K562 (cell line): ENCODE results near the gene LRP1-AS.

Experiments used
- KDM1A ChIP-seq, 2 experiments: fragments of 450-650 bp; IDR thresholded peaks; 2 replicates each; pipeline ENCODE4 v1.6.1; 2016; ENCODE audit warnings: mild to moderate bottlenecking in 2 of 2
- NFE2L1 ChIP-seq: fragments of 450-650 bp; IDR thresholded peaks from 2 replicates; pipeline ENCODE4 v1.6.1; 2016; ENCODE audit warnings: missing genetic modification characterization, low read depth, mild to moderate bottlenecking, missing compliant biosample characterization, moderate library complexity, borderline replicate concordance
- NFIC ChIP-seq: fragments of 450-650 bp; IDR thresholded peaks from 2 replicates; pipeline ENCODE4 v1.6.1; 2017; ENCODE audit warnings: mild to moderate bottlenecking, inconsistent platforms
- POLR2A ChIP-seq: fragments of 450-650 bp; conservative IDR thresholded peaks from 2 replicates; pipeline ENCODE4 v1.6.1; 2016
- TAL1 ChIP-seq: fragments of 450-650 bp; IDR thresholded peaks from 2 replicates; pipeline ENCODE4 v1.6.1; 2016; ENCODE audit warnings: mild to moderate bottlenecking
- TRIM25 ChIP-seq: fragments of 450-650 bp; IDR thresholded peaks from 2 replicates; pipeline ENCODE4 v1.7.0; 2016; ENCODE audit warnings: borderline replicate concordance
- TSC22D4 ChIP-seq: fragments of 450-650 bp; IDR thresholded peaks from 2 replicates; pipeline ENCODE4 v1.6.1; 2016; ENCODE audit warnings: missing genetic modification characterization, missing biosample characterization, control low read depth
- ZFP36 ChIP-seq: fragments of 150-350 bp; IDR thresholded peaks from 2 replicates; pipeline ENCODE4 v1.6.1; 2018; ENCODE audit warnings: low read length, low read depth; ENCODE audit not compliant: partially characterized antibody
- ZFP91 ChIP-seq: sonication (generic); formaldehyde crosslinking; IDR thresholded peaks from 2 replicates; pipeline ENCODE4 v1.8.0; 2022; ENCODE audit warnings: mild to moderate bottlenecking, missing genetic modification reagents
- ZNF274 ChIP-seq: IDR thresholded peaks from 2 replicates; pipeline ENCODE4 v1.6.1; 2011; ENCODE audit warnings: low read depth, mild to moderate bottlenecking, low read length, moderate library complexity, borderline replicate concordance
- ZNF785 ChIP-seq: fragments of 250-450 bp; sonication (Bioruptor Pico); IDR thresholded peaks from 2 replicates; pipeline ENCODE4 v1.4.0; 2020; ENCODE audit warnings: mild to moderate bottlenecking
- TF ChIP-seq, protein P1 (sequence below), 2 experiments: fragments of 450-650 bp in 1 of 2; sonication (generic) in 1 of 2; formaldehyde crosslinking in 1 of 2; IDR thresholded peaks in 1 of 2; conservative IDR thresholded peaks in 1 of 2; 2 replicates each; pipeline versions ENCODE4 v1.6.1 to v1.8.1; 2016 to 2023; ENCODE audit warnings: mild to moderate bottlenecking in 2 of 2, moderate library complexity in 2 of 2, inconsistent platforms in 1 of 2, missing genetic modification reagents in 1 of 2
- TF ChIP-seq, protein P2 (sequence below): conservative IDR thresholded peaks from 2 replicates; pipeline ENCODE4 v1.6.1; 2011; ENCODE audit warnings: low read depth, mild to moderate bottlenecking, low read length; ENCODE audit not compliant: control insufficient read depth
- TF ChIP-seq, protein P3 (sequence below), 3 experiments: IDR thresholded peaks in 2 of 3; conservative IDR thresholded peaks in 1 of 3; 2 replicates each; pipeline ENCODE4 v1.5.1; 2011 to 2012; ENCODE audit warnings: low read length in 3 of 3, mild to moderate bottlenecking in 3 of 3, control low read depth in 2 of 3, improper control_type of control experiment in 1 of 3, inconsistent platforms in 1 of 3, low read depth in 1 of 3, mixed read lengths in 1 of 3, moderate library complexity in 1 of 3; ENCODE audit not compliant: insufficient read depth in 2 of 3

GRCh38 chr12:57095440-57095839, 52.0 kb downstream of the LRP1-AS start:
- no peak for TF ChIP-seq ZNF274
- TF ChIP-seq, protein P1, sequence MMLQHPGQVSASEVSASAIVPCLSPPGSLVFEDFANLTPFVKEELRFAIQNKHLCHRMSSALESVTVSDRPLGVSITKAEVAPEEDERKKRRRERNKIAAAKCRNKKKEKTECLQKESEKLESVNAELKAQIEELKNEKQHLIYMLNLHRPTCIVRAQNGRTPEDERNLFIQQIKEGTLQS (IDR thresholded peaks at IDR 0.05), result no peak
- TF ChIP-seq, protein P1 (CRISPR knock-in tag; conservative IDR thresholded peaks at IDR 0.05), result no peak
- TF ChIP-seq ZNF785, result no peak
- no peak for TF ChIP-seq ZFP91 (CRISPR knock-in tag)
- TF ChIP-seq TRIM25, result no peak
- TF ChIP-seq POLR2A, result no peak
- TF ChIP-seq NFE2L1, result no peak
- TF ChIP-seq KDM1A (IDR thresholded peaks at IDR 0.05), result no peak
- TF ChIP-seq NFIC, result no peak
- TF ChIP-seq, protein P2, sequence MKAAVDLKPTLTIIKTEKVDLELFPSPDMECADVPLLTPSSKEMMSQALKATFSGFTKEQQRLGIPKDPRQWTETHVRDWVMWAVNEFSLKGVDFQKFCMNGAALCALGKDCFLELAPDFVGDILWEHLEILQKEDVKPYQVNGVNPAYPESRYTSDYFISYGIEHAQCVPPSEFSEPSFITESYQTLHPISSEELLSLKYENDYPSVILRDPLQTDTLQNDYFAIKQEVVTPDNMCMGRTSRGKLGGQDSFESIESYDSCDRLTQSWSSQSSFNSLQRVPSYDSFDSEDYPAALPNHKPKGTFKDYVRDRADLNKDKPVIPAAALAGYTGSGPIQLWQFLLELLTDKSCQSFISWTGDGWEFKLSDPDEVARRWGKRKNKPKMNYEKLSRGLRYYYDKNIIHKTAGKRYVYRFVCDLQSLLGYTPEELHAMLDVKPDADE, result no peak
- TF ChIP-seq ZFP36, result no peak
- TF ChIP-seq, protein P3, sequence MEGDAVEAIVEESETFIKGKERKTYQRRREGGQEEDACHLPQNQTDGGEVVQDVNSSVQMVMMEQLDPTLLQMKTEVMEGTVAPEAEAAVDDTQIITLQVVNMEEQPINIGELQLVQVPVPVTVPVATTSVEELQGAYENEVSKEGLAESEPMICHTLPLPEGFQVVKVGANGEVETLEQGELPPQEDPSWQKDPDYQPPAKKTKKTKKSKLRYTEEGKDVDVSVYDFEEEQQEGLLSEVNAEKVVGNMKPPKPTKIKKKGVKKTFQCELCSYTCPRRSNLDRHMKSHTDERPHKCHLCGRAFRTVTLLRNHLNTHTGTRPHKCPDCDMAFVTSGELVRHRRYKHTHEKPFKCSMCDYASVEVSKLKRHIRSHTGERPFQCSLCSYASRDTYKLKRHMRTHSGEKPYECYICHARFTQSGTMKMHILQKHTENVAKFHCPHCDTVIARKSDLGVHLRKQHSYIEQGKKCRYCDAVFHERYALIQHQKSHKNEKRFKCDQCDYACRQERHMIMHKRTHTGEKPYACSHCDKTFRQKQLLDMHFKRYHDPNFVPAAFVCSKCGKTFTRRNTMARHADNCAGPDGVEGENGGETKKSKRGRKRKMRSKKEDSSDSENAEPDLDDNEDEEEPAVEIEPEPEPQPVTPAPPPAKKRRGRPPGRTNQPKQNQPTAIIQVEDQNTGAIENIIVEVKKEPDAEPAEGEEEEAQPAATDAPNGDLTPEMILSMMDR (IDR thresholded peaks at IDR 0.05 in 2 of 3, conservative IDR thresholded peaks at IDR 0.05 in 1 of 3; ENCODE audit: insufficient read depth in 2 of 3, low read depth in 1 of 3, low read length in 3 of 3), result no peak
- no peak for TF ChIP-seq TAL1
- TF ChIP-seq TSC22D4 (tag), result no peak
